GM23338 (cell line): Measurements from ENCODE around the gene SPHKAP. TPM values are rescaled to one million over a fixed set of nuclear protein-coding genes. Genes with fewer than 3 reads are reported as not detected.

Experiments
- ATAC-seq: fragments of 200-7000 bp; cut with Tn5 transposase; 3 replicates; pipeline ENCODE4 v1.9.1; 2020
- DNase-seq: peaks from one replicate; pipeline ENCODE4 v3.0.0-alpha.2; 2015; ENCODE audit warnings: low spot score
- H2AFZ ChIP-seq: fragments of 200-600 bp; sonication (generic); 2 replicates; pipeline ENCODE4 v1.8.0; 2016; ENCODE audit warnings: antibody characterized with exemption, mild to moderate bottlenecking, moderate library complexity
- H3F3A ChIP-seq: fragments of 200-600 bp; sonication (generic); replicated peaks from 2 replicates; pipeline ENCODE4 v1.8.0; 2017; ENCODE audit warnings: antibody characterized with exemption, mixed run types, low read depth
- H3K27ac ChIP-seq: fragments of 200-600 bp; sonication (generic); 2 replicates; pipeline ENCODE4 v1.6.1; 2016; ENCODE audit warnings: low read depth
- H3K27me3 ChIP-seq: fragments of 200-600 bp; sonication (generic); 2 replicates; pipeline ENCODE4 v1.8.0; 2016; ENCODE audit warnings: mild to moderate bottlenecking, mixed run types, moderate library complexity; ENCODE audit not compliant: insufficient read depth
- H3K36me3 ChIP-seq: fragments of 200-600 bp; sonication (generic); 2 replicates; pipeline ENCODE4 v1.8.0; 2016; ENCODE audit warnings: mild to moderate bottlenecking; ENCODE audit not compliant: insufficient read depth
- H3K4me1 ChIP-seq: fragments of 200-600 bp; sonication (generic); 2 replicates; pipeline ENCODE4 v1.8.0; 2016; ENCODE audit warnings: mild to moderate bottlenecking, moderate library complexity; ENCODE audit not compliant: insufficient read depth
- H3K4me2 ChIP-seq: fragments of 200-600 bp; sonication (generic); 2 replicates; pipeline ENCODE4 v1.7.1; 2017; ENCODE audit warnings: mixed run types
- H3K4me3 ChIP-seq: fragments of 200-600 bp; sonication (generic); 2 replicates; pipeline ENCODE4 v1.6.1; 2016; ENCODE audit warnings: mixed run types
- H3K79me2 ChIP-seq: fragments of 200-600 bp; sonication (generic); replicated peaks from 2 replicates; pipeline ENCODE4 v1.8.0; 2017; ENCODE audit warnings: mild to moderate bottlenecking; ENCODE audit not compliant: insufficient read depth
- H3K9me2 ChIP-seq: fragments of 200-600 bp; sonication (generic); 2 replicates; pipeline ENCODE4 v1.8.0; 2017; ENCODE audit not compliant: insufficient read depth
- H4K20me1 ChIP-seq: fragments of 200-600 bp; sonication (generic); replicated peaks from 2 replicates; pipeline ENCODE4 v1.8.0; 2017; ENCODE audit warnings: mild to moderate bottlenecking; ENCODE audit not compliant: insufficient read depth
- H3K27ac Mint-ChIP-seq: 2 replicates; pipeline ENCODE4 v1.8.0; 2020; ENCODE audit warnings: inconsistent platforms, mild to moderate bottlenecking, moderate library complexity, mixed read lengths
- H3K27me3 Mint-ChIP-seq: 3 replicates; pipeline ENCODE4 v1.8.0; 2022; ENCODE audit warnings: low read depth, mild to moderate bottlenecking, moderate library complexity, mixed read lengths, inconsistent platforms; ENCODE audit not compliant: insufficient read depth, poor library complexity
- H3K36me3 Mint-ChIP-seq: 3 replicates; pipeline ENCODE4 v1.8.0; 2021; ENCODE audit warnings: low read depth, mild to moderate bottlenecking, inconsistent platforms, moderate library complexity, mixed read lengths
- H3K4me1 Mint-ChIP-seq: 3 replicates; pipeline ENCODE4 v1.8.0; 2020; ENCODE audit warnings: mild to moderate bottlenecking, inconsistent platforms, mixed read lengths
- H3K4me3 Mint-ChIP-seq: 3 replicates; pipeline ENCODE4 v1.8.0; 2021; ENCODE audit warnings: moderate library complexity, mild to moderate bottlenecking, inconsistent platforms, mixed read lengths
- H3K9me3 Mint-ChIP-seq: 3 replicates; pipeline ENCODE4 v1.8.0; 2020; ENCODE audit warnings: moderate library complexity, mild to moderate bottlenecking, inconsistent platforms, mixed read lengths
- CREB1 ChIP-seq: fragments of 250-450 bp; sonication (Bioruptor Pico); IDR thresholded peaks from 2 replicates; pipeline ENCODE4 v1.5.0; 2020; ENCODE audit warnings: low read depth, mild to moderate bottlenecking, moderate library complexity
- CTCF ChIP-seq, 2 experiments: fragments of 200-600 bp in 1 of 2; sonication (generic) in 1 of 2; conservative IDR thresholded peaks; 2 replicates each; pipeline versions ENCODE4 v1.5.1 to v1.6.1; 2016 to 2017; ENCODE audit warnings: antibody characterized with exemption in 2 of 2, low read depth in 2 of 2, mild to moderate bottlenecking in 2 of 2, moderate library complexity in 1 of 2
- ETS1 ChIP-seq: IDR thresholded peaks from 2 replicates; pipeline ENCODE4 v1.6.1; 2016; ENCODE audit warnings: antibody characterized with exemption
- EZH2 ChIP-seq: fragments of 200-600 bp; sonication (generic); IDR thresholded peaks from one replicate; pipeline ENCODE4 v1.8.0; 2017; ENCODE audit warnings: antibody characterized with exemption, mild to moderate bottlenecking, low read depth; ENCODE audit not compliant: unreplicated experiment
- EZH2phosphoT487 ChIP-seq: fragments of 200-600 bp; sonication (generic); IDR thresholded peaks from one replicate; pipeline ENCODE4 v1.8.1; 2018; ENCODE audit warnings: antibody characterized with exemption; ENCODE audit not compliant: unreplicated experiment
- JUNB ChIP-seq: IDR thresholded peaks from one replicate; pipeline ENCODE4 v1.6.1; 2016; ENCODE audit warnings: antibody characterized with exemption; ENCODE audit not compliant: unreplicated experiment
- NANOG ChIP-seq: IDR thresholded peaks from 2 replicates; pipeline ENCODE4 v1.6.1; 2016; ENCODE audit warnings: antibody characterized with exemption, borderline replicate concordance
- POLR2AphosphoS5 ChIP-seq: IDR thresholded peaks from 2 replicates; pipeline ENCODE4 v1.6.1; 2016; ENCODE audit warnings: antibody characterized with exemption, low read depth
- REST ChIP-seq: IDR thresholded peaks from one replicate; pipeline ENCODE4 v1.6.1; 2018; ENCODE audit warnings: antibody characterized with exemption; ENCODE audit not compliant: unreplicated experiment
- STAT1 ChIP-seq: IDR thresholded peaks from one replicate; pipeline ENCODE4 v1.6.1; 2016; ENCODE audit warnings: antibody characterized with exemption; ENCODE audit not compliant: unreplicated experiment
- ZNF114 ChIP-seq: fragments of 250-450 bp; sonication (Bioruptor Pico); IDR thresholded peaks from 2 replicates; pipeline ENCODE4 v1.5.0; 2020; ENCODE audit warnings: mild to moderate bottlenecking, moderate library complexity
- ZNF331 ChIP-seq: fragments of 250-450 bp; sonication (Bioruptor Pico); IDR thresholded peaks from 2 replicates; pipeline ENCODE4 v1.5.0; 2020; ENCODE audit warnings: low read depth, mild to moderate bottlenecking, moderate library complexity
- ZNF462 ChIP-seq: fragments of 250-450 bp; sonication (Bioruptor Pico); IDR thresholded peaks from 2 replicates; pipeline ENCODE4 v1.5.0; 2020; ENCODE audit warnings: mild to moderate bottlenecking, moderate library complexity
- polyA plus RNA-seq: library from polyadenylated mRNA; unstranded; fragments of >200 nt; fragmentation: Nextera tagmentation; extraction: Ambion mirVana; gene quantifications from 2 replicates; pipeline ENCODE4 v1.2.1, GENCODE V29; 2016
- total RNA-seq: library from RNA; depleted of rRNA; stranded (reverse); fragments of >200 nt; shearing (Covaris generic); gene quantifications from 2 replicates; pipeline ENCODE4 v1.2.3, GENCODE V29; 2014

Gene SPHKAP
- total and polyA plus RNA-seq, 2 experiments from 2014 or later: 0.10 TPM; not detected in 1

- Mint-ChIP-seq H3K9me3 (no peaks in the 10 kb centered on the region), H3K4me3 (no peak overlapping the region), H3K36me3 (no peaks in the 10 kb centered on the region), H3K27ac (no peak overlapping the region), H3K4me1 (no peaks in the 10 kb centered on the region; the same call in 2 of the 3 replicates), H3K27me3 (no peaks in the 10 kb centered on the region)
- ATAC-seq (no peak), DNase-seq (no peak)
- H3K9me2 ChIP-seq: 0 out of 2 replicates have a peak, but pooled peaks cover 5% of the 10 kb centered on the region
- no peaks in the 10 kb centered on the region for H4K20me1 ChIP-seq
- H3K4me3 ChIP-seq: no peak overlapping the region
- H3K79me2 ChIP-seq: no peaks in the 10 kb centered on the region
- H2AFZ ChIP-seq: no peak overlapping the region
- H3K27ac ChIP-seq: no peak overlapping the region
- TF ChIP-seq CREB1 (no peak), REST (no peak), CTCF (conservative IDR thresholded peaks at IDR 0.05; ENCODE audit: low read depth in 2 of 2) (no peak), EZH2phosphoT487 (no peak), POLR2AphosphoS5 (no peak), STAT1 (no peak), ZNF114 (CRISPR knock-in tag) (no peak), ETS1 (no peak), EZH2 (no peak), NANOG (no peak), ZNF462 (CRISPR knock-in tag) (no peak), ZNF331 (CRISPR knock-in tag) (no peak), JUNB (no peak)
- H3K27me3 ChIP-seq: no peaks in the 10 kb centered on the region
- H3K36me3 ChIP-seq: no peaks in the 10 kb centered on the region
- no peak overlapping the region for H3K4me2 ChIP-seq
- no peaks in the 10 kb centered on the region for H3K4me1 ChIP-seq
- no peaks in the 10 kb centered on the region for H3F3A ChIP-seq
Measured at GRCh38 chr2:228082571-228082970, 98.9 kb downstream of the SPHKAP start.
